Activated T-cell treated with anti-CD3 and anti-CD28 coated beads, Interleukin-2, amount 50 U/mL, for 24 hours (primary cell): ENCODE data around the gene LCLAT1.

ENCODE experiments used
- DNase-seq: peaks from one replicate; pipeline ENCODE4 v3.0.0-alpha.2; 2020
- H3K27ac Mint-ChIP-seq: 2 replicates; pipeline ENCODE4 v1.8.0; 2020; ENCODE audit warnings: mild to moderate bottlenecking, mixed read lengths
- H3K27me3 Mint-ChIP-seq: 2 replicates; pipeline ENCODE4 v1.8.0; 2020; ENCODE audit warnings: mixed read lengths
- H3K36me3 Mint-ChIP-seq: 2 replicates; pipeline ENCODE4 v1.8.0; 2020; ENCODE audit warnings: low read depth, mixed read lengths
- H3K4me1 Mint-ChIP-seq: 2 replicates; pipeline ENCODE4 v1.8.0; 2020; ENCODE audit warnings: low read depth, mixed read lengths
- H3K4me3 Mint-ChIP-seq: 2 replicates; pipeline ENCODE4 v1.8.0; 2020; ENCODE audit warnings: mild to moderate bottlenecking, moderate library complexity, mixed read lengths
- H3K9me3 Mint-ChIP-seq: 2 replicates; pipeline ENCODE4 v1.8.0; 2020; ENCODE audit warnings: mixed read lengths

The LCLAT1 gene

DNA sequence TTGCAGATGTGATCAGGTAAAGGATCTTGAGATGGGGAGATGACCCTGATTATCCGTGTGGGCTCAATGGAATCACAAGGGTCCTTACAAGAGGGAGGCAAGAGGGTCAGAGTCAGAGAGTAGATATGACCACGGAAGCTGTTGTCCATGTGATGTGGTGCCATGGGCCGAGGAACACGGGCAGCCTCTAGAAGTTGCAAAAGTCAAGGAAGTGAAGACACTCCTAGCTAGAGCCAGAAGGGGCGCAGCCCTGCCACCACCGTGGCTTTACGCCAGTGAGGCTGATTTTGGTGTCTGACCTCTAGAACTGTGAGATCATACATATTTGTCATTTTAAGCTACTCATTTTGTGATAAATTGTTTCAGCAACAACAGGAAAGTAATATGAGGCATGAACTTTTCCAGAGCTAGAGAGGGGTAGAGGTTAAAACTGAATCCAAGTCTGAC is 245.8 kb downstream of the LCLAT1 start:
- Mint-ChIP-seq H3K36me3 (no peaks in the 10 kb centered on the region), H3K4me1 (no peaks in the 10 kb centered on the region), H3K27ac (no peak overlapping the region), H3K4me3 (no peak overlapping the region), H3K9me3 (no peaks in the 10 kb centered on the region), H3K27me3 (no peaks in the 10 kb centered on the region)
- no peak for DNase-seq
